ENCODE results near the gene RUNDC3A. TPM values are rescaled to one million over a fixed set of nuclear protein-coding genes. Genes with fewer than 3 reads are reported as not detected.

The RUNDC3A gene
- total RNA-seq, 4 donors from 2014 or later: 0.51 TPM; not detected in 3

GRCh38 chr17:44322236-44322895 lies 14.0 kb downstream of the RUNDC3A start:
- TF ChIP-seq CTCF (IDR thresholded peaks at IDR 0.05; ENCODE audit: low read depth): no peak

DNA sequence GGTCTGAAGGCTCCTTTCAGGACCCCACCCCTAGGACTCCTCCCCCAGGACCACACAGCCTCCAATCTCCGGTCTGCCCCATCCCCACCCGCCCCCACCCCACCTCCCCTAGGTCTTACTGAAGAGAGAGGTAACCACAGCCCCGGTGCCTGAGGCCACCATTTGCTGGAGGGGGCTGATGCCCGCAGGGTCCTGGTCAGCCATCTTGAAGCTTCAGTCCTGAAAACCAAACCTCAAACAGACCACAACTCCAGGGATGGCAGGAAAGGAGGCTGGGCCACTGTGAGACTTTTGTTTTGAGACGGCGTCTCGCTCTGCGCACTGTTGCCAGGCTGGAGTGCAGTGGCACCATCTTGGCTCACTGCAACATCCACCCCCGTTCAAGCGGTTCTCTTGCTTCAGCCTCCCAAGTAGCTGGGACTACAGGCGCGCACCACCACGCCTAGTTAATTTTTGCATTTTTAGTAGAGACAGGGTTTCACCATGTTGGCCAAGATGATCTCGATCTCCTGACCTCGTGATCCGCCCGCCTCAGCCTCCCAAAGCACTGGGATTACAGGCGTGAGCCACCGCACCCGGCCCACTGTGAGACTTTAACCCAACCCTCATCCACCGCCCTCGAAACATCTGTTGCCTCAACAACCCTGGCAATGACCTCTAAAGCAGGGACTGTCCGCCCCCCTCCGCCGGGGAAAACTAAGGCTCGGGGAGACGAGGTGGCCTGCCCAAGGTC lies 15.1 kb downstream of the RUNDC3A start:
- no peak for TF ChIP-seq CTCF (IDR thresholded peaks at IDR 0.05; ENCODE audit: low read depth)

DNA sequence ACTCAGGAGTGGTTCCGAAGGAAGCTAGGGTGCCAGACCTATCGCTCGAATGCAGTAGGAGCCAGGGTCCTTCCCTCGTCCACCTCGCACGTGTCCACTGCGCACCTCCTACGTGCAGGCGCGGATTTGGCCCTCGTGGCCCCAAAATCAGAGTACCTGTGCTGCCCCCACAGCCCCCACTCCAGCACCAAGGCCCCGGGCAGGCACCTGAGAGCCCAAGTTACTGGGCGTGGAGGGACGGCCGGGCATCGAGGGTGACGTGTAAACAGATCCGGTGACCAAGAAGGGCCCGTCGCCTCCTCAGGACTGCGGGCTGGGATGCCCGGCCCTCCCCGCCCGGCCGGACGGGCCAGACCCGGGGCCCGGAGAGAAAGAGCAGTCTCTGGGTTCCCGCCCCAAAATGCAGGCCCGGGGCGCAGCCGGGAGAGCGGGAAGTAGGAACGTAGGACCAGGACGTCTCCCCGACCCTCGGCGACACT lies 15.7 kb downstream of the RUNDC3A start:
- TF ChIP-seq CTCF (IDR thresholded peaks at IDR 0.05; ENCODE audit: low read depth): no peak

GRCh38 chr17:44324571-44325275 lies 16.3 kb downstream of the RUNDC3A start, which contains the start of gene SLC25A39:
Gene SLC25A39, minus strand, starts transcription at chr17:44324823. Its CDS starts 1,261 bp downstream, at chr17:44323562.
- TF ChIP-seq CTCF (IDR thresholded peaks at IDR 0.05; ENCODE audit: low read depth): no peak

DNA sequence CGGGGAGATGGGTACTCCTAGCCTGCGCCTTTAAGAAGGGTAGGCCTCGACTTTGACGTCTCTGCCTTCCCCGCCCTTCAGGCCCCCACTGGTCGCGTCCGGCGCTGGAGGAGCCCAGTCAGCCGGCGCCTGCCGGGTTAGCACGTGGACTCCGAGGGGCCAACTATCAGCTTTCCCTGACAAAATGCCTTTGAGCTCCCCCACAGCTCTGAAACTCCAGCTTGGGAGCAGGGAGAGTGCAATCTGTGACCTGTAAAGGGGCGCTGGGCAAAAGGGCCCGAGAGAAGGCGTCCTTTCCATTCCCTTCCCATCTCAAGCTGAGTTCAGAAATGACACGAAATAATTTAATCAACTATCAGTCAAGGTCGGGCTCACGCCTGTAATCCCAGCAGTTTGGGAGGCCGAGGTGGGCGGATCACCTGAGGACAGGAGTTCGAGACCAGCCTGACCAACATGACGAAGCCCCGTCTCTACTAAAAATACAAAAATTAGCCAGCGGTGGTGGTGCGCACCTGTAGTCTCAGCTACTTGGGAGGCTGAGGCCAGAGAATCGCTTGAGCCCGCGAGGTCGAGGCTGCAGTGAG lies 18.6 kb downstream of the RUNDC3A start:
- TF ChIP-seq CTCF (IDR thresholded peaks at IDR 0.05; ENCODE audit: low read depth): no peak

DNA sequence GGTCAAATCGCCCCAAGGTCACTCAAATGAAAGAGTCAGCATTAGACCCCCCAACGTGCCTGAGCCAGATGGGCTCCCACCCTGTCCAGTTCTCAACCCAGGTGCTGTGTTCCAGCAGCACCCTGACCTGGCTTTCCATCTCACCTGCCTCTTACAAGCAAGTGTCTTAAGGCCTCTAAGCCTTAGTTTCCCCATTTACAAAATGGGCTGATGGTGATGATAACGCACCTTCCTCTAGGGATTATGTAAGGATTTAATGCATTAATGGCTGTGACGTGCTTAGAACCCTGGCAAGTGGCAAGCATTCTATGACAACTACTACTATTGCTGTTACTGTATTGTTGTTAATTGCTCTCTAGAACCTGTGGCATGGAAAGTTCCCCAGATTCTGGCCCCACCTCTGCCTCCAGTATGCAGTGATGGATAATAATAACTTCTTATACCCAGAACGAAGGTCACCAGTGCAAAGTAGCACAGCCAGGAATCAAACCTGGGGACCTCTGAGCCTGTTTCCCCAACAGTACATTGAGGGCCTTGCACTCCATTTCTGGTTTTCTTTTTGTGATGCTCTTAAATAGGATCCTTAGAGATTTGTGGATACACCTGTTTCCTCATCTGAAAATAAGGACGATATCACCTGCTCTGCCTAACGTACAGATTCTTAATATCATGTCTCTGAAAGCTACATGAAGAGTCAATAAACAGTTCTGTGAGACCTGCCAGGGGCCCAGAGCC lies 19.5 kb downstream of the RUNDC3A start:
- no peak for TF ChIP-seq CTCF (IDR thresholded peaks at IDR 0.05; ENCODE audit: low read depth)
